Keratinocyte (primary cell): Measurements from ENCODE around the gene CAMK2G. TPM values are rescaled to one million over a fixed set of nuclear protein-coding genes. Genes with fewer than 3 reads are reported as not detected.

Experiments
- DNase-seq: peaks from one replicate; pipeline ENCODE4 v3.0.0-alpha.2; 2011; ENCODE audit warnings: low read depth, missing footprints, low spot score
- FAIRE-seq: peaks from 2 replicates; lab custom pipeline; 2011; peaks lifted over from hg19 to GRCh38; lab: Jason Lieb, UNC
- H2AFZ ChIP-seq: 2 replicates; pipeline ENCODE4 v1.6.0; 2012; ENCODE audit warnings: low read length, control low read depth, inconsistent platforms; ENCODE audit not compliant: control insufficient read depth
- H3K27ac ChIP-seq: 2 replicates; pipeline ENCODE4 v1.5.1; 2011; ENCODE audit warnings: low read length; ENCODE audit not compliant: control insufficient read depth, insufficient read depth
- H3K27me3 ChIP-seq: 3 replicates; pipeline ENCODE4 v1.6.0; 2011; ENCODE audit warnings: low read length; ENCODE audit not compliant: control insufficient read depth, insufficient read depth; ENCODE audit errors: extremely low read depth
- H3K36me3 ChIP-seq, 2 experiments: 2 replicates in 1 of 2; 3 replicates in 1 of 2; pipeline ENCODE4 v1.5.1; 2011; ENCODE audit warnings: low read length in 2 of 2, mild to moderate bottlenecking in 1 of 2; ENCODE audit not compliant: control insufficient read depth in 2 of 2, insufficient read depth in 2 of 2; ENCODE audit errors: extremely low read depth in 1 of 2
- H3K4me1 ChIP-seq: 3 replicates; pipeline ENCODE4 v1.5.1; 2011; ENCODE audit warnings: low read length; ENCODE audit not compliant: control insufficient read depth, insufficient read depth; ENCODE audit errors: extremely low read depth
- H3K4me2 ChIP-seq: 3 replicates; pipeline ENCODE4 v1.6.0; 2011; ENCODE audit warnings: low read depth, low read length; ENCODE audit not compliant: control insufficient read depth, insufficient read depth; ENCODE audit errors: extremely low read depth
- H3K4me3 ChIP-seq, 3 experiments: fragments of 200-600 bp in 1 of 3; sonication (generic) in 1 of 3; 2 replicates in 2 of 3; 3 replicates in 1 of 3; pipeline ENCODE4 v1.5.1; 2011 to 2016; ENCODE audit warnings: low read length in 3 of 3, mild to moderate bottlenecking in 3 of 3, control low read depth in 2 of 3, inconsistent platforms in 1 of 3, low read depth in 1 of 3, mixed read lengths in 1 of 3, mixed run types in 1 of 3, moderate library complexity in 1 of 3; ENCODE audit not compliant: control insufficient read depth in 2 of 3, insufficient read depth in 2 of 3; ENCODE audit errors: extremely low read depth in 1 of 3
- H3K79me2 ChIP-seq: 2 replicates; pipeline ENCODE4 v1.6.0; 2012; ENCODE audit warnings: low read length; ENCODE audit not compliant: control insufficient read depth, insufficient read depth
- H3K9ac ChIP-seq: 3 replicates; pipeline ENCODE4 v1.6.0; 2011; ENCODE audit warnings: low read length; ENCODE audit not compliant: control insufficient read depth, insufficient read depth; ENCODE audit errors: extremely low read depth
- H3K9me1 ChIP-seq: 3 replicates; pipeline ENCODE4 v1.6.0; 2011; ENCODE audit warnings: low read length; ENCODE audit not compliant: control insufficient read depth, insufficient read depth; ENCODE audit errors: extremely low read depth
- H3K9me3 ChIP-seq: 2 replicates; pipeline ENCODE4 v1.5.1; 2012; ENCODE audit warnings: low read depth, low read length; ENCODE audit not compliant: control insufficient read depth
- H4K20me1 ChIP-seq: 3 replicates; pipeline ENCODE4 v1.6.0; 2011; ENCODE audit warnings: low read length; ENCODE audit not compliant: control insufficient read depth, insufficient read depth; ENCODE audit errors: extremely low read depth
- EZH2 ChIP-seq: IDR thresholded peaks from one replicate; pipeline ENCODE4 v1.6.1; 2012; ENCODE audit warnings: inconsistent platforms, mild to moderate bottlenecking, low read length, moderate library complexity
- dilution Hi-C: fragments of 300-500 bp; cut with MboI; formaldehyde crosslinking; loops from one replicate; pipeline ENCODE4 v1.7.0; 2020; ENCODE audit warnings: low sequenced_read_pairs; ENCODE audit not compliant: extremely low pct_ligation_motif_present
- polyA plus RNA-seq, 5 experiments: library from polyadenylated mRNA; depleted of rRNA in 3 of 5; stranded (reverse) in 3 of 5; stranded (forward) in 1 of 5; unstranded in 1 of 5; fragments of >200 nt; gene quantifications; 1 replicate in 1 of 5; 2 replicates in 3 of 5; 3 replicates in 1 of 5; pipeline versions ENCODE4 v1.2.1 to v1.2.3, GENCODE V29; 2011 to 2012; ENCODE audit warnings: missing spikeins in 2 of 5, low read depth in 1 of 5, low replicate concordance in 1 of 5
- TF ChIP-seq, protein P1 (sequence below), 3 experiments: IDR thresholded peaks in 1 of 3; conservative IDR thresholded peaks in 1 of 3; optimal IDR thresholded peaks in 1 of 3; 2 replicates in 2 of 3; 3 replicates in 1 of 3; pipeline versions ENCODE3 to v1.5.1; 2011; ENCODE audit warnings: low read length in 3 of 3, mild to moderate bottlenecking in 3 of 3, moderate library complexity in 2 of 3, control low read depth in 1 of 3, inconsistent platforms in 1 of 3; ENCODE audit not compliant: insufficient read depth in 2 of 3; ENCODE audit errors: extremely low read depth in 1 of 3

Gene CAMK2G
- polyA plus RNA-seq, 1 donor (not counting 4 experiments of a cell fraction or from before 2014, with no cell fraction given) = 17.6 TPM

DNA sequence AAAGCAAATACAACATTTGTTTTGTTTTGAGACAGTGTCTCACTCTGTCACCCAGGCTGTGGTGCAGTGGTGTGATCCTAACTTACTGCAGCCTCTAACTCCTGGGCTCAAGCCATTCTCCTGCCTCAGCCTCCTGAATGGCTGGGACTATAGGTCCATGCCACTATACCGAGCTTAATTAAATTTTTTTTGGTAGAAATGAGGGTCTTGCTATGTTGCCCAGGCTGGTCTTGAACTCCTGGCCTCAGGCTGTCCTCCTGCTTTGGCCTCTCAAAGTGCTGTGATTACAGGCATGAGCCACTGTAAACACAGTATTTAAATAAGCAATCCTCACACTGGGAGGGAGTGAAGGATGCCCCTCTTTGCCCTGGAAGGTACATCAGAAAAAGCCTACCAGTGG is 4.0 kb upstream of the CAMK2G start:
- no peaks in the 10 kb centered on the region for H3K27me3 ChIP-seq
- H3K9me3 ChIP-seq = no peaks in the 10 kb centered on the region
- H3K27ac ChIP-seq = no peak overlapping the region
- H4K20me1 ChIP-seq = no peaks in the 10 kb centered on the region
- peaks cover 32% of the 10 kb centered on the region for H3K4me1 ChIP-seq
- no peak for FAIRE-seq
- TF ChIP-seq EZH2 = no peak
- TF ChIP-seq, protein P1, sequence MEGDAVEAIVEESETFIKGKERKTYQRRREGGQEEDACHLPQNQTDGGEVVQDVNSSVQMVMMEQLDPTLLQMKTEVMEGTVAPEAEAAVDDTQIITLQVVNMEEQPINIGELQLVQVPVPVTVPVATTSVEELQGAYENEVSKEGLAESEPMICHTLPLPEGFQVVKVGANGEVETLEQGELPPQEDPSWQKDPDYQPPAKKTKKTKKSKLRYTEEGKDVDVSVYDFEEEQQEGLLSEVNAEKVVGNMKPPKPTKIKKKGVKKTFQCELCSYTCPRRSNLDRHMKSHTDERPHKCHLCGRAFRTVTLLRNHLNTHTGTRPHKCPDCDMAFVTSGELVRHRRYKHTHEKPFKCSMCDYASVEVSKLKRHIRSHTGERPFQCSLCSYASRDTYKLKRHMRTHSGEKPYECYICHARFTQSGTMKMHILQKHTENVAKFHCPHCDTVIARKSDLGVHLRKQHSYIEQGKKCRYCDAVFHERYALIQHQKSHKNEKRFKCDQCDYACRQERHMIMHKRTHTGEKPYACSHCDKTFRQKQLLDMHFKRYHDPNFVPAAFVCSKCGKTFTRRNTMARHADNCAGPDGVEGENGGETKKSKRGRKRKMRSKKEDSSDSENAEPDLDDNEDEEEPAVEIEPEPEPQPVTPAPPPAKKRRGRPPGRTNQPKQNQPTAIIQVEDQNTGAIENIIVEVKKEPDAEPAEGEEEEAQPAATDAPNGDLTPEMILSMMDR (optimal IDR thresholded peaks at IDR 0.05 in 1 of 3, IDR thresholded peaks at IDR 0.05 in 1 of 3, conservative IDR thresholded peaks at IDR 0.05 in 1 of 3; ENCODE audit: extremely low read depth in 1 of 3, insufficient read depth in 2 of 3, low read length in 3 of 3) = no peak
- no peaks in the 10 kb centered on the region for H3K36me3 ChIP-seq
- H3K4me2 ChIP-seq = no peak overlapping the region
- H3K9ac ChIP-seq = no peak overlapping the region
- no peak overlapping the region for H3K4me3 ChIP-seq
- H3K9me1 ChIP-seq = peaks cover 3% of the 10 kb centered on the region
- no peaks in the 10 kb centered on the region for H3K79me2 ChIP-seq
- no peak overlapping the region for H2AFZ ChIP-seq
- dilution Hi-C loops = no loop called here
- no peak for DNase-seq

DNA sequence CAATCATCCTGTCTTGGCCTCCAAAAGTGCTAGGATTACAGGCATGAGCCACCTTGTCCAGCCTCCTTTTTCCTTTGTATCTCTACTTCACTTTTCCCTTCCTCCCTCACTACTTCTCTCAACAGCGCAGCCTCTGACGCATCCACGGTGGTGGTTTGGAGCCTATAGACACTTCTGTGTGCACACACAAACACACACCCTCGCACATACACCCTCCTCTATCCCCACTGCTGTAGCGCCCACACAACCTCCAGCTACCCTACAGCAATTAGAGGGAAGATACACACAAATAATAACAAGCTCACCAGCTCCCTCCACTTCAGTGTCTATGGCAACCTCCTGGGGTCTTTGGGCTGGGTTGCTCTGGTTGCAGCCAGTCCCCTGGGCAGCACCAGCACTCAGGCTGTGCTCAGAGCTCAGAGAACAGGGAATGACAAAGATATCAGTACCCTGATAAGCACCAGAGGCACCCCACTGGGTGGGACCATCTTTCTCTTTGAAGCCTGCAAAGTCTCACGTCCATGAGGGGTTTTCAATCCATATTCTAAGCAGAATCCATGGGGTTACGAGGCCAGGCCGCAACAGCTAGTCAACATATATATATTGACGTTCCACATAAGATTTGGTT is 3.3 kb upstream of the CAMK2G start:
- Histone ChIP-seq H3K9ac (no peak overlapping the region), H3K9me3 (no peaks in the 10 kb centered on the region), H3K79me2 (peaks cover 6% of the 10 kb centered on the region), H3K4me2 (no peak overlapping the region), H3K27ac (no peak overlapping the region), H3K4me3 (no peak overlapping the region), H3K9me1 (peaks cover 3% of the 10 kb centered on the region), H3K36me3 (peaks cover 0 to 1% of the 10 kb centered on the region in 2 experiments), H3K4me1 (peaks cover 35% of the 10 kb centered on the region), H2AFZ (no peak overlapping the region), H4K20me1 (no peaks in the 10 kb centered on the region), H3K27me3 (no peaks in the 10 kb centered on the region)
- DNase-seq (no peak), FAIRE-seq (no peak)
- dilution Hi-C loops = no loop called here
- TF ChIP-seq, protein P1 (optimal IDR thresholded peaks at IDR 0.05 in 1 of 3, IDR thresholded peaks at IDR 0.05 in 1 of 3, conservative IDR thresholded peaks at IDR 0.05 in 1 of 3; ENCODE audit: extremely low read depth in 1 of 3, insufficient read depth in 2 of 3, low read length in 3 of 3) = no peak
- TF ChIP-seq EZH2 = no peak
